HG02885 (cell line): ENCODE measurements around the gene PF4V1.

Experiments used
- ATAC-seq: cut with Tn5 transposase; IDR thresholded peaks from one replicate; pipeline ENCODE4 v1.9.1; 2021; ENCODE audit warnings: mild to moderate bottlenecking; ENCODE audit not compliant: unreplicated experiment, poor library complexity

PF4V1 gene

DNA sequence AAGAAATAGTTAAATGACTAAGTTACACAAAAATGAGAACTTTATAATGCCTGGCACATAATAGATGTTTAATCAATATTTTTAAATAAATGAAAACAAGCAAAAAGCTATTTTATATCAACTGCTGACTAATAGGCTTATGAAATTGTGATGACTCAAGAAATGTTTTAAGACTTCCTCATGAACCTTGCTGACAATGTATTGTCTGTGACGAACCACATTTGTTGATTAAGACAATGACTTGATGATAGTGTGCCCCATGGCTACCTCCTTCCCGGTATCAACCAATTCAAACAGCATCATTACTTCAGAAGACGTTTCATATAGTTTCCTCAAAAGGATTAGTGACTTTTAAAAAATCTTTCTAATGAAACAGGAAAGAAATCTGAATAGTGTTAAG is 8.8 kb upstream of the PF4V1 start:
- no peak for ATAC-seq

DNA sequence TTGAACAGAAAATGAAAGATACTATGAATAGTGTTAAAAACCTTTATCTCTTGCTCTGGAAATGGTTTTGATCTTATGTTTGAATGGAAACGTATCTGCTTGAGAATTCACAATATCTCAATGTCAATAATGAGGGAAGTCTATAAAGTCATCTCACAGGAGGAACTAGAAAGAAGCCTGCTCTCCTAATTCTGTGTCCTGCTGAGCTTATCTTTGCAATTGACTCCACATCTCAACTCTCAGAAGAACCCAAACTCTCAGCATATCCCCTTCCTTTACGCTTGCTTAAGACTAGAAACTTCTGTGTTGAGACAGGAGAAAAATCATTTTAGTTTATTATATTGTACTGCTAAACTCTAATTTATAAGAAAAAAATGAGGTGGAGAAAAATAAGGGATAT is 8.3 kb upstream of the PF4V1 start:
- no peak for ATAC-seq

DNA sequence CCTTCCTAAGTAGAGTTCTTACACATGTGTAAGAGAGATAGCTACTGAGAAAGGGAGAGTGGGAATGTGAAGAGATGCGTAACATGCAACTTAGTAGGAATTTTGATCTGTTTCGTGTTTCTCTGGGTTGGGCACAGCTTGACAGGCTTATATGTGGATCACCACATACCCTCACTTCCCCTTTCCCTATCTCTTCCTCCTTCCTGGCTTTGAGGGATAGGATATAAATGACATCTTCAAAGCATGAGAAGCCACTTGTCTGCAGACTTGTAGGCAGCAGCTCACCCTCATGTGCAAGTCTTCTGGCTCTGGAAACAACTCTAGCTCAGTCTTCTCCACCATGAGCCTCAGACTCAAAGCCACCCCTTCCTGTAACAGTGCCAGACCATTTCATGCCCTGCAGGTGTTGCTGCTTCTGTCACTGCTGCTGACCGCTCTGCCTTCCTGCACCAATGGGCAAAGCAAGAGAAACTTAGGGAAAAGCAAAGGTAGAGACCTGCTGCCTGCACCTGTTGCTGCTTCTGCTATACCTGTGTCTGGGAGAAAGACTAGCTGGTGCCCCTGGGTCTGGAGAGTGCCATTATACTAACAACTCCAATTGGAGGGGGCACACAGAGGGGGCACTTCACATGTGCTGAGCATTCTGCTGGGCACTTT is 5.4 kb upstream of the PF4V1 start:
- no peak for ATAC-seq

DNA sequence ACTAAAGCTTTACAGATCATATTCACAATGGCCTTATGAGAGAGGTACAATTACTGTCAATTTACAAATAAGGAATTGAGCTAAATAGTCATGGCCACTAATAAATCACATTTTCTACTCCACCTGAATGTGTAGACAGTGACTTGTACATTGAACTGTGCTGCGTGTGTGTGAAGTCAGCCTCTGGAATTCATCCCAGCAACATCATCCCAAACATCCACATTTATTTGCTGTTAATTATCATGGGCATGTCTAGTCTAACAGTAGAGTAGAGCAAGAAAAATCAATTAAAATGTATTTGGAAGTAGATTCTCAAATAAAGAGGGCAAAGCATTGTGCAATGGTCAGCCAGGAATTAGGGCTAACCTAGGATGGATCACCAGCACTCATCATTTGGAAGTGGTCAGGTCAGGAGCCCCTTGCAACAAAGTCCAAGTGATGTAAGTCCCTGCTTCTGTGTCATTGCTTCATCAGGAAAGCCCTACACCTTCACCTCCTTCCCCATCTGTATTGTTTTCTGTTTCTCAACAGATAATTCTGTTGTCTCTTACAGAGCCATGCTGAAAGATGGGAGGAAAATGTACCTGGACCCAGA is 4.8 kb upstream of the PF4V1 start:
- ATAC-seq, result no peak

DNA sequence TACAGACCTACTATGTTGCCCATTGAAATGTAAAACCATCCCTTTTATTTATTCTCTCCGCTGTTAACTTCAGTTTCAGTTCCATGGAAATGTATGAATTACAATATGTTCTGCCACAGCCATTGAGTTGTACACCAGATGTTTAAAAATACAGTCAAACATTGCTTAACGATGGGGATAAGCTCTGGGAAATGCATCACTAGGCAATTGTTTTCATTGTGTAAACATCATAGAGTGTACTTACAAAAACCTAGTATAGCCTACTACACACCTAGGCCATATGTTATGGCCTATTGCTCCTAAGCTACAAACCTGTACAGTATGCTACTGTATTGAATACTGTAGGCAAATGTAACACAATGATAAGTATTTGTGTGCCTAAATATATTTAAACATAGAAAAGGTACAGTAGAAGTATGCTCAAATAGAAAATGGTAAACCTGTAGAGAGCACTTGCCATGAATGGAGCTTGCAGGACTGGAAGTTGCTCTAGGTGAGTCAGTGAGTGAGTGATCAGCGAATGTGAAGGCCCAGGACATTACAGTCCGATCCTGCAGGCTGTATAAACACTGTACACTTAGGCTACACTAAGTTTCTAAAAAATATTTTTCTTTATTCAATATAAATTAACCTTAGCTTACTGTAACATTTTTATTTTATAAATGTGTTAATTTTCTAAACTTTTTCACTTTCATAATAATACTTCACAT is 2.7 kb upstream of the PF4V1 start:
- ATAC-seq, result no peak

DNA sequence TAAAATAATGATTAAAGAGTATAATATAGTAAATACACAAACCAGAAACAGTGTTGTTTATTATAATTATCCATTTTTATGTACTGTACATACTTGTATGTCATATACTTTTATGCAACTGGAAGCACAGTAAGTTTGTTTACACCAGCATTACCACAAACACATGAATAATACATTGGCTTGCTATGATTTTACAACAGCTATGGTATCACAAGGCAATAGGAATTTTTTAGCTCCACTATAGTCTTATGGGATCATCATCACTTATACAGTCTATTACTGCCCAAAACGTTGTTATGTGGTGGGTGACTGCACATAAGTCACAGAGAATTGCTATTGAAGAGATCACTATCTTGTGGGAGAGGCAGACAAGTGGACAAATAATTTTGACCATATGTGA is 1.8 kb upstream of the PF4V1 start:
- no peak for ATAC-seq

DNA sequence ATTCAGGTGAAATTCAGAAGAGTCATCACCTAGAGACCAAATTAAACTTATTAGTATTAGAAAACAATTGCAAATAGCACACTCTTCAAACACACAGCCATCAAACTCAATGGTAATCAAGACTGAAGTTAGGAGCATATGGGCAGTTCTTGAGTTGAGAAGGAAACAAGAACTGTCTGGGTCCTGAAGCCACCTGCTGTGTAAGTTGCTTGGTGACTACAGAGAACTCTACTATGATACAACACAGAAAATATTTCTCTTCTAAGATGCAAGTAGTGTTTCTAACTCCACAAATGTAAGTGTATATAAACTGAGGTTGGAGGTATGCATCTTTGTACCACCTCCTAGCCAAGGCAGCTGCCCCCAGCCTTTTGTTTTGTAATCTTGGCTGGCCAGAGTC is 325 bp upstream of the PF4V1 start:
- no peak for ATAC-seq

DNA sequence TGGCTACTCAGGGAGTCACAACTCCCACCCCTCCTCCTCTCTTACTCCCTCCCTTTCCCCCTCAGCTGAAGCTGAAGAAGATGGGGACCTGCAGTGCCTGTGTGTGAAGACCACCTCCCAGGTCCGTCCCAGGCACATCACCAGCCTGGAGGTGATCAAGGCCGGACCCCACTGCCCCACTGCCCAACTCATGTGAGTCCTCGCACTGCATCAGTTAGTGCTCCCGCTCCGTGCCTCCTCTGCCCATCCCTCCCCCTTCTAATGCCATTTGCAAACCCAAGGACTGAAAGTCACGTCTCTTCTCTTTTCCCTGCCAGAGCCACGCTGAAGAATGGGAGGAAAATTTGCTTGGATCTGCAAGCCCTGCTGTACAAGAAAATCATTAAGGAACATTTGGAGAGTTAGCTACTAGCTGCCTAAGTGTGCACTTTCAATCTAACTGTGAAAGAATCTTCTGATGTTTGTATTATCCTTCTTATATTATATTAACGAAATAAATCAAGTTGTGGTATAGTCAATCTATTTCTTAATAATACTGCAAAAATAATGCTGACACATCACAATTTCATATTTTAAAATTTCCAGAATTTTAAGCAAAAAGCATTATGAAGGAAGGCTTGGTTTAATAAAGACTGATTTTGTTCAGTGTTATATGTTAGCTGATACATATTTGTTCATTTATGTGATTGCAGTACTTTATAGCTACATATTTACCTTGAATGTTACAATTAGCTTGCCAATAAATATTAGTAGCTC is 800 bp downstream of the PF4V1 start:
- no peak for ATAC-seq

DNA sequence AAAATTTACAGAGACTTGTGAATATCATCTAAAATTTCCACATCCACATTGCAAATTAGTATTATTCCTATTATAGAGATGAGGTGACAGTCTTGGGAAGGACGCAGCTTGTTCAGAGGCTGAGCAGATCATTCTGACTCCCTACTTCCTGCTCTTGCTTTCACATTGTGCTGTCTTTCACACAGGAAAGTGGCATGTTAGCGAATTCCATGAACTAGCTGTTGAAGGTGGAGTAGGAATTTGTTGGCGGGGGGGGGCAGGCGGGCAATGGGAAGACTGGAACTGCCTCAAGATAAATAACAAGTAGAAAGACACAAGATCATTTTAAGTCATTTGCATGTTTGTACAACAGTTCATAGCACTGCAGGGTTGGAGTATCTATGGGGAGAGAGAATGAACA is 2.3 kb downstream of the PF4V1 start:
- ATAC-seq, result no peak

DNA sequence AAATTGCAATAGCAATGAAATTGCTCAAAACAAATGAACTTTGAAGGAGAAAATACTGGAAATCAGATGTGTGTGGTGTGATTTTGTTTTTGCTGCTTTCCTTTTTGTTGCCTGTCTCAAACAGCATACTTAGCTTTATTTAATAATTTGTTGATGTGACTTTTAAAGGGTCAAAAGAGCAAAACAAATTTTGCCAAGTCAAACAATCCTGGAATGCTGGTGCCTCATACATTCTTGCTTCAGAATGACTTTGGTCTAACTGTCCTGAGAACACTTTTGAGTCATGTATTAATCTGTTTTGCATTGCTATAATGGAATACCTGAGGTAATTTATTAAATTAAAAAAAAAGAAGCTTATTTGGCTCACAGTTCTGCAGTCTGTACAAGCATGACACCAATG is 3.4 kb downstream of the PF4V1 start:
- no peak for ATAC-seq

DNA sequence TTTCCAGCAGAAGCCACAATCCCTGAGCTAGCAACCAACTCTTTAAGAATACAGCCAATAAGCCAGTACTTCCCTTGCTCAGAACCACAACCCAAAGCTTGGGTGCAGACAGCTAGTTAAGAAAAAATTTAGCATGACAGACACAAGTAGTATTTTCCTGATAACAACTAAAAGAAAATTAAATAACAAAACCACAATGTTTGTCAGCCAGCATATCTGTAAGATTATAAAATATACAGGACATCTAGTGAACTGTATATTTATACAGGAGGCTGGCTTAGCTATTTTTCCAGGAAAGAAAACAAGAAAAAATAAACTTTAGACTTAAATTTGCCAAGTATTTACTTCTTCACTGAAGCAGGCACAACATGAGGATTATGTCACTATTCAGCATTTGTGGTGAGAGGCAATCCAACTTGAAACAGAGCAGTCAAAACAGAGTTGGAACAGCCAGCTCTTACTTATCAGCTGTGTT is 6.6 kb downstream of the PF4V1 start:
- ATAC-seq, result no peak

DNA sequence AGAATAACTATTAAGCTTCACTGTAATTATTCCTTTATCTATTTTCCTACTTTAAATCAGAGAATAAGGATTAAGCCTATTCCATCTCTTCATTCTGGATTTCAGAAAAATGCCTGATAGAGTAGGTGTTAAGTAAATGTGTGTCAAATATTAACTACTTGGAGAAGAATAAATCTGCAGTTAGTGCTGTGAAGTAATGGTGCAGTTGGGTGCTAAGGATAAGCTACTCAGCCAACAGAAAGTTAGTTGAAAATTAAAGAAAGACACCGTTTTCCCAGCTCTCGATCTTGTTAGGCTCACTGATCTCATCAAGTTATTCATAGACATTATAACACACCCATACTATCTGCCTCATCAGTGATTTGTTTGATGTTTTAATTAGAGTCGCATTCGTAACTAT is 7.1 kb downstream of the PF4V1 start:
- ATAC-seq, result no peak

DNA sequence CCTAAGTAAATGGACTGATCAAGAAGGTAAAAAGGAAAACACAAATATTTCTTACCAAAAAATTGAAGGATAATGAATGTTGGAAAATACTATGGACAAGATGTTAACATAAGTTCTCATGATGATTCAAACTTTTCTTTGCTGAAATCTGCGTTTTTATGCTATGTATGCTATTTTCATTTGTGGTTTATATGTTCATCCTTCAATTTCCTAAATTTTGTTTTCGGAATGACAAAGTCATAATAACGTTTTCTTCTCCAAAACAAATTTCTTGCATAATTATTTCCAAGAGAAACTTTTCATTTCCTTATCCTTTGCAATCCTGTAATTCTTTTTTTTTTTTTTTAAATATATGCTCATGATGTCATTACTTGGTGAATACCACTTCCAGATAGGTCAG is 7.8 kb downstream of the PF4V1 start:
- no peak for ATAC-seq

DNA sequence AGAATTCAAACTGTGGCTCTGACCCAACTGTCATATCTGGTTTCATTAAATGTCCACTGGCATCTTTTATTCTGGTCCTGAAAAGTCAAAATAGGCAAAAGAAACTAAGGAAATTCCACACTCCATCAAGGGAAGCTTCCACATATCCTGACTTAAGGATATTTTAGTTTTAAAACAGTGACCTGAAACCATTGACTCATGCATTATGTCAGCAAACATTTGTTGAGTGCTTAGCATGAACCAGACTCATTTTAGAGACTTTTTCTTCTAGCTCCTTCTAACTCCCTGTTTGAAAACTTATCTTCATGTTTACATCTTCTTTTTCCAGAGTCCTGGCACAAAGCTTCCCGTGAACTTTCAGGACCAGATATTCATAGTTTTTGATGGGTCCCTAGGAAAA is 9.2 kb downstream of the PF4V1 start:
- ATAC-seq, result no peak

DNA sequence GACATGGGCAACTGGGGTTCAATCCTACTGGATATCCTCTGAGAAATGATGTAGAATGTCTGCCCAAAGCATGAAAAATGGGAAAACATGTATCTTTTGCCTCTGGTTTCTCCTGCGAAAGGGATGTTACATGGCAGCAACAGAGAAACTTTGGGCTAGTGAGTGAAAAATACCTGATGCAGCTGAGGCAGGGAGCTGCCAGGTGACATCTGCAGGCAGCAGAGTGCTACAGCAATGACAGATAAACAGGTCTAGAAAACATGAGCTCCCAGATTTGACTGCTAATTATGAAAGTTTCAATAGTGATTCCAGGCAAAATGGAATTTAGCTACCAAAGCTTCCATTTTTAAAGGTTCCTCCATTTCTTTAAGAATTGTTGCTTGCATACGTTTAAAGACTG is 11.3 kb downstream of the PF4V1 start:
- ATAC-seq, result peak; percentile 51

DNA sequence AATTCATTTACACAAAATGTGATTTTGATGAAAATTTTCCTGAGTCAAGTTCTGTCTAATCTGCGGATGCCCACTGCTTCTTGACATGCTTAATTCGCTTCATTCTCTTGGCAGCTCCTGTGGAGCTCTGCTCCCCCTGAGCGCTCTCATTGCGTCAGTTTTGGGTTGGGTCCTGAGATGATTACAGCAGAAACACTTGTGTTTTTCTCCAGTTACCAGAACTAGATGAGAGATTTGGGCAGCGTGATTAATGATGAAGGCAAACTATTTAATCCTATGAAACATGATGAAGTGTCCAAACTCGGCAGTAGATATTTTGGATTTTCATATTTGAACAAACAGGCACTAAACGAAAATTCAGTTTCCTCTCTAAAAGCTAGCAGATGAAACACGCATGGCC is 11.9 kb downstream of the PF4V1 start:
- no peak for ATAC-seq

DNA sequence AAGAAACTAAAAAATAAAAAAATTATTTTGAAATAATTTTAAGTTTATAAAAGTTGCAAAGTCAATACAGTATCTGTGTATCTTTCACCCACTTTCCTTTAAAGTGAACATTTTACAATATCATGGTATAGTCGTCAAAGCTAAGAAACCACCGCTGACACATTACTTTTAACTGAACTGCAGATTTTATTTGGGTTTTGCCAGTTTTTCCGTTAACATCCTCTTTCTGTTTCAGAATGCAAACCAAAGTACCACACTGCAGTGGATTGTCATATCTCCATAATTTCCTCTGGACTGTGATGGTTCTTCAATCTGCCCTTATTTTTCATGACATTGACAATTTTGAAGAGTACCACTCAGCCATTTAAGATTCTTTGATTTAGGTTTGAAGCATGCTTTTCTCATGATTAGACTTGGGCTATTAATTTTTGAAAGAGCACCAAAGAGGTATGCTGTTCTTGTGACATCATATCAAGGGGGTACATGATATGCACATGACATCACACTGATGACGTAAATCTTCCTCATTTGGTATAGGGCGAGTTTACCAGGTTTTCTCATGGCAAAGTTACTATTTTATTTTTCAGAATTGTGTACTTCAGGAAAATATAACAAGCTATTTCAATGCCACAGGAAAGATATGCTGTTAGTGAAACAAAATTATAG is 12.5 kb downstream of the PF4V1 start:
- no peak for ATAC-seq

DNA sequence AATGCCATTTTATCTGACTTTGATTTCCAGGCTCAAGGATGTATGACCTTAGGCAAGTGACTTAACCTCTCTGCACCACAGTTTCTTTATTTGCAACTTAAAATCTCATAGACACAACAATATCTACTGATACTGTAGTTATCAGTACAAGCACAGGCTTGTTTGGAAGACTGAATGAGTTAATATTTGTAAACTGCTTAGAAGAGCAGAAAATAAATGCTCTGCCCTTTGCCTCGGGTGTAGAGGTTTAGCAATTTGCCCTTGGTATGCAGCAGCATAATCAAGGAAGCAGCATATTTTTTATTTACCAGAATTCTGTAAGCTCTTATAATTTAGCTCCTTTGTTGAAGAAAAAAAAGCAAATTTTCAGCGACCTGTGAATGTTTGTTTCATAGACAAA is 13.2 kb downstream of the PF4V1 start:
- ATAC-seq, result no peak

DNA sequence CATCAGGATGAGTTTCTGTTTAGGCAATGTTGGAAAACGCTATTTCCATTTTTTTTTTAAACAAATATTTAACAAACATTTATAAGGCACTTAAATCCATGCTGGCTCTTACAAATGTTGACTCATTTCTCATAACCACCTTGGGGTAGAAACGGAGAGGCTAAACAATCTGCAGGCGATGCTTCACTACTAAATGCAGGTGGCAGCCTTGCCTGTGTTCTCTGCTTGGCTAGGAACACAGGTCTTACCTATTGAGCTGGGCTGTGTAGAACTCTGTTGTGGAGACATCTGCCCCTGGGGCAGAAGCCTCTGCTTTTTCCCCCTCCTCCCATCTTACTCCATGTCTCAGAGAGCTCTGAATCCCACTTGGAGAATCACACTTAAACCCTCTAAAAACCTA is 14.7 kb downstream of the PF4V1 start:
- no peak for ATAC-seq
